ENCODE data around the gene FYB1.

DNA sequence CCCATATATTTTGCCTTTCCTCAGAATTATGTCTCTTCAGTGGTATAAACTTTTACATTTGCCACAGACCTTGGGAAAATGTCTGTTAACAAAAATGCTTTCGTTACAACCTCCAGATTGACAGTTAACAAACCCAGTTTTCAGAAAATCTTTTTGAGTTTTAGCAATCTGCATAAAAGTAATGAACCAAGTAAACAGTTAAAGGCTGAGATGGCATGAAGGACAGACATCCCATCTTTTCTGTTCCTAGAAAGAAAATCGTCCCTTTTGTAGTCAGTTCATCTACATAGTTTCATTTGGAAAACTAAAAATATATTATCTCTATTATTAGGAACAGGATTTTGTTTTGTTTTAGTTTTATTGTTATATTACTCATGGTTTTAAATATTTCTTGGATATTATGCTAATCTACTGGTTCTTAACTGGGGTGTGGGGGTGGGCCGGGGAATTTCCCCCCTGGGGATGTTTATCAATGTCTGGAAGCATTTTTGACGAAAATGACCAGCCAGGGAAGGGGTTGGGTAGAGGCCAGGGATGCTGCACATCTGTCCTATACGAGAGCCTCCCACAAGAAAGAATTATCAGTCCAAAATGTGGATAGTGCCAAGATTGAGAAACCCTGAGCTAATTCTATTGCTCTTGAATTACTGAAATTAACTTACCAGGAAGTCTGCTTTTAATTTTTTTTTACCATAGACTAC lies 11.9 kb downstream of the FYB1 start:
- TF ChIP-seq, protein P1, sequence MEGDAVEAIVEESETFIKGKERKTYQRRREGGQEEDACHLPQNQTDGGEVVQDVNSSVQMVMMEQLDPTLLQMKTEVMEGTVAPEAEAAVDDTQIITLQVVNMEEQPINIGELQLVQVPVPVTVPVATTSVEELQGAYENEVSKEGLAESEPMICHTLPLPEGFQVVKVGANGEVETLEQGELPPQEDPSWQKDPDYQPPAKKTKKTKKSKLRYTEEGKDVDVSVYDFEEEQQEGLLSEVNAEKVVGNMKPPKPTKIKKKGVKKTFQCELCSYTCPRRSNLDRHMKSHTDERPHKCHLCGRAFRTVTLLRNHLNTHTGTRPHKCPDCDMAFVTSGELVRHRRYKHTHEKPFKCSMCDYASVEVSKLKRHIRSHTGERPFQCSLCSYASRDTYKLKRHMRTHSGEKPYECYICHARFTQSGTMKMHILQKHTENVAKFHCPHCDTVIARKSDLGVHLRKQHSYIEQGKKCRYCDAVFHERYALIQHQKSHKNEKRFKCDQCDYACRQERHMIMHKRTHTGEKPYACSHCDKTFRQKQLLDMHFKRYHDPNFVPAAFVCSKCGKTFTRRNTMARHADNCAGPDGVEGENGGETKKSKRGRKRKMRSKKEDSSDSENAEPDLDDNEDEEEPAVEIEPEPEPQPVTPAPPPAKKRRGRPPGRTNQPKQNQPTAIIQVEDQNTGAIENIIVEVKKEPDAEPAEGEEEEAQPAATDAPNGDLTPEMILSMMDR (conservative IDR thresholded peaks at IDR 0.05 in 1 of 2, IDR thresholded peaks at IDR 0.05 in 1 of 2; ENCODE audit: extremely low read depth in 1 of 2, insufficient read depth in 1 of 2, low read depth in 1 of 2, low read length in 2 of 2), result no peak
- no peak for TF ChIP-seq EZH2 (IDR thresholded peaks at IDR 0.05; ENCODE audit: borderline replicate concordance, low read length)
